MCF 10A (cell line): Measurements from ENCODE around the gene VCL. TPM values are rescaled to one million over a fixed set of nuclear protein-coding genes. Genes with fewer than 3 reads are reported as not detected.
A peak's percentile ranks its signal among the peaks of the same experiment; 100 is the strongest.

Experiments
- BruUV-seq: library from RNA; stranded (reverse); fragments of 400-500 nt; replicated peaks from 2 replicates; lab custom pipeline; 2021; lab: Mats Ljungman, UMichigan
- CTCF ChIA-PET: fragments of 300-600 bp; sonication (Branson Sonifier 250); formaldehyde crosslinking; extraction: SDS; loops from one replicate; lab custom pipeline; 2021; ENCODE audit warnings: antibody characterized with exemption, inconsistent platforms; lab: Yijun Ruan, JAX
- POLR2A ChIA-PET: fragments of 300-600, 350-650 bp; sonication (Branson Sonifier 250); formaldehyde crosslinking; extraction: SDS; loops from one replicate; lab custom pipeline; 2020; ENCODE audit warnings: antibody characterized with exemption, inconsistent platforms; lab: Yijun Ruan, JAX
- DNase-seq: peaks from one replicate; pipeline ENCODE4 v3.0.0-alpha.2; 2018; ENCODE audit not compliant: unreplicated experiment
- H3K27ac Mint-ChIP-seq: one replicate; pipeline ENCODE4 v1.8.0; 2022; ENCODE audit warnings: mild to moderate bottlenecking, low read depth, mixed read lengths; ENCODE audit not compliant: unreplicated experiment
- H3K27me3 Mint-ChIP-seq: one replicate; pipeline ENCODE4 v1.8.0; 2022; ENCODE audit warnings: mixed read lengths; ENCODE audit not compliant: insufficient read depth, unreplicated experiment
- H3K36me3 Mint-ChIP-seq: one replicate; pipeline ENCODE4 v1.8.0; 2022; ENCODE audit warnings: mild to moderate bottlenecking, moderate library complexity, mixed read lengths; ENCODE audit not compliant: insufficient read depth, unreplicated experiment
- H3K4me1 Mint-ChIP-seq: one replicate; pipeline ENCODE4 v1.8.0; 2022; ENCODE audit warnings: mixed read lengths; ENCODE audit not compliant: insufficient read depth, unreplicated experiment
- H3K4me3 Mint-ChIP-seq: one replicate; pipeline ENCODE4 v1.8.0; 2022; ENCODE audit warnings: mild to moderate bottlenecking, moderate library complexity, mixed read lengths; ENCODE audit not compliant: unreplicated experiment
- H3K9me3 Mint-ChIP-seq: one replicate; pipeline ENCODE4 v1.8.0; 2022; ENCODE audit warnings: mixed read lengths; ENCODE audit not compliant: unreplicated experiment
- intact Hi-C: fragments of 100-400 bp; cut with micrococcal nuclease; formaldehyde crosslinking; loops from 2 replicates; pipeline ENCODE4 v1.14.1; 2022
- total RNA-seq: library from RNA; stranded (reverse); gene quantifications from 2 replicates; pipeline ENCODE4 v1.2.3, GENCODE V29; 2022
- TF ChIP-seq, protein P1 (sequence below): fragments of 200-600 bp; IDR thresholded peaks from one replicate; pipeline ENCODE4 v1.8.0; 2022; ENCODE audit warnings: antibody characterized with exemption, mild to moderate bottlenecking; ENCODE audit not compliant: unreplicated experiment

VCL gene
- total RNA-seq, 1 experiment from 2014 or later, result 90.2 TPM

GRCh38 chr10:73967544-73967943, 30.4 kb upstream of the VCL start:
- peaks cover 17% of the 10 kb centered on the region for H3K4me1 Mint-ChIP-seq
- CTCF ChIA-PET, result interaction anchor here (0.5 to 1.7 kb wide), 8 partner anchors 10 to 114 kb away, joined by 3 to 6 read pairs (median 4); no protein-coding TSS in a partner anchor
- no peaks in the 10 kb centered on the region for H3K27me3 Mint-ChIP-seq
- POLR2A ChIA-PET, result interaction anchor here (1.2 to 3.2 kb wide), 2 partner anchors 59 to 80 kb away, joined by 3 to 11 read pairs; no protein-coding TSS in a partner anchor
- DNase-seq, result no peak
- TF ChIP-seq, protein P1, sequence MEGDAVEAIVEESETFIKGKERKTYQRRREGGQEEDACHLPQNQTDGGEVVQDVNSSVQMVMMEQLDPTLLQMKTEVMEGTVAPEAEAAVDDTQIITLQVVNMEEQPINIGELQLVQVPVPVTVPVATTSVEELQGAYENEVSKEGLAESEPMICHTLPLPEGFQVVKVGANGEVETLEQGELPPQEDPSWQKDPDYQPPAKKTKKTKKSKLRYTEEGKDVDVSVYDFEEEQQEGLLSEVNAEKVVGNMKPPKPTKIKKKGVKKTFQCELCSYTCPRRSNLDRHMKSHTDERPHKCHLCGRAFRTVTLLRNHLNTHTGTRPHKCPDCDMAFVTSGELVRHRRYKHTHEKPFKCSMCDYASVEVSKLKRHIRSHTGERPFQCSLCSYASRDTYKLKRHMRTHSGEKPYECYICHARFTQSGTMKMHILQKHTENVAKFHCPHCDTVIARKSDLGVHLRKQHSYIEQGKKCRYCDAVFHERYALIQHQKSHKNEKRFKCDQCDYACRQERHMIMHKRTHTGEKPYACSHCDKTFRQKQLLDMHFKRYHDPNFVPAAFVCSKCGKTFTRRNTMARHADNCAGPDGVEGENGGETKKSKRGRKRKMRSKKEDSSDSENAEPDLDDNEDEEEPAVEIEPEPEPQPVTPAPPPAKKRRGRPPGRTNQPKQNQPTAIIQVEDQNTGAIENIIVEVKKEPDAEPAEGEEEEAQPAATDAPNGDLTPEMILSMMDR, result no peak
- no TSS peak for BruUV-seq
- H3K9me3 Mint-ChIP-seq, result no peaks in the 10 kb centered on the region
- H3K36me3 Mint-ChIP-seq, result no peaks in the 10 kb centered on the region
- intact Hi-C loops, result no loop called here
- H3K4me3 Mint-ChIP-seq, result no peak overlapping the region
- peak overlapping the region; percentile 99 for H3K27ac Mint-ChIP-seq

GRCh38 chr10:73968098-73968521, 29.8 kb upstream of the VCL start:
- peak overlapping the region; percentile 7 for H3K27ac Mint-ChIP-seq
- intact Hi-C loops, result no loop called here
- no peaks in the 10 kb centered on the region for H3K27me3 Mint-ChIP-seq
- DNase-seq, result no peak
- peaks cover 17% of the 10 kb centered on the region for H3K4me1 Mint-ChIP-seq
- TF ChIP-seq, protein P1, result no peak
- H3K4me3 Mint-ChIP-seq, result no peak overlapping the region
- no peaks in the 10 kb centered on the region for H3K36me3 Mint-ChIP-seq
- CTCF ChIA-PET, result interaction anchor here (1.3 to 1.7 kb wide), 3 partner anchors 81 to 114 kb away, joined by 5 to 6 read pairs (median 5); no protein-coding TSS in a partner anchor
- no peaks in the 10 kb centered on the region for H3K9me3 Mint-ChIP-seq
- no TSS peak for BruUV-seq
- POLR2A ChIA-PET, result interaction anchor here (1.2 kb wide), 1 partner anchor 59 kb away, joined by 3 read pairs; no protein-coding TSS in a partner anchor

DNA sequence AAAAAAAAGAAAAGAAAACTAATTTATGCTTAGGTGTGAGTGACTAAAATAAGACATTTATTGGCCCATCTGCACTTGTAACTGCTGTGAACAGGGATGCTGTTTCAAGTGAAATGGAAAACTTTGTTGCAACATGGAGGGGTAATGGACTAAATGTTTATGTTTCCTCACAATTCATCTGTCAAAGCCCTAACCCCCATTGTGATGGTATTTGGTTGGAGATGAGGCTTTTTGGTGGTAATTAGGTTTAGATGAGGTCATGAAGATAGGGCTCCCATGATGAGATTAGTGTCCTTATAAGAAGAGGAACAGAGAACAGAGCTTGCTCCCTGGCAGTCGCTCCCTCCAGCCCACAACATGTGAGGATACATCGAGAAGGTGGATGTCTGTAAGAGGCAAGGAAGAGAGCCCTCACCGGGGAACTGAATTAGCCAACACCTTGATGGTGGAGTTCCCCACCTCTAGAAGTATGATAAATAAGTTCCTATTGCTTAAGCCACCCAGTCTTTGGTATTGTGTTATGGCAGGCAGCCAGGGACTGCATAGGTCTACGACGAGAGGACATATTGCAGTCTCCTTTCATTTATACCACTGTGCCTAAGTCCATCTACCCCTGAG, 28.6 kb upstream of the VCL start:
- peak overlapping the region; percentile 67 for H3K27ac Mint-ChIP-seq
- H3K9me3 Mint-ChIP-seq, result no peaks in the 10 kb centered on the region
- H3K36me3 Mint-ChIP-seq, result no peaks in the 10 kb centered on the region
- no peaks in the 10 kb centered on the region for H3K27me3 Mint-ChIP-seq
- intact Hi-C loops, result no loop called here
- peak; percentile 89 for DNase-seq
- CTCF ChIA-PET, result interaction anchor here (0.6 to 1.7 kb wide), 2 partner anchors 12 to 82 kb away, joined by 3 to 6 read pairs; no protein-coding TSS in a partner anchor
- no peak overlapping the region for H3K4me3 Mint-ChIP-seq
- POLR2A ChIA-PET, result interaction anchor here (0.9 kb wide), 1 partner anchor 43 kb away, joined by 3 read pairs; no protein-coding TSS in a partner anchor
- peaks cover 17% of the 10 kb centered on the region for H3K4me1 Mint-ChIP-seq
- no TSS peak for BruUV-seq
- TF ChIP-seq, protein P1, result no peak

GRCh38 chr10:73970845-73971244, 27.1 kb upstream of the VCL start:
- H3K36me3 Mint-ChIP-seq, result no peaks in the 10 kb centered on the region
- ChIA-PET POLR2A (interaction anchor here (0.6 kb wide), 1 partner anchor 22 kb away, joined by 3 read pairs; no protein-coding TSS in a partner anchor), CTCF (no interaction called here)
- no peak for DNase-seq
- H3K4me3 Mint-ChIP-seq, result no peak overlapping the region
- BruUV-seq, result no TSS peak
- H3K27me3 Mint-ChIP-seq, result no peaks in the 10 kb centered on the region
- H3K27ac Mint-ChIP-seq, result no peak overlapping the region
- no peaks in the 10 kb centered on the region for H3K9me3 Mint-ChIP-seq
- peaks cover 12% of the 10 kb centered on the region for H3K4me1 Mint-ChIP-seq
- TF ChIP-seq, protein P1, result no peak
- intact Hi-C loops, result no loop called here
